Neural cell (in vitro differentiated cells): ENCODE data around the gene LY6G5B. TPM values are rescaled to one million over a fixed set of nuclear protein-coding genes. Genes with fewer than 3 reads are reported as not detected.

Source experiments
- H2AFZ ChIP-seq: fragments of 200-600, 300-800 bp; sonication (generic), shearing (Covaris generic); 2 replicates; pipeline ENCODE4 v1.6.0; 2014; ENCODE audit warnings: low read depth, mild to moderate bottlenecking, antibody characterized with exemption, low read length, moderate library complexity
- H3F3A ChIP-seq: fragments of 200-600 bp; shearing (Covaris generic); 2 replicates; pipeline ENCODE4 v1.6.1; 2016; ENCODE audit warnings: mild to moderate bottlenecking, moderate library complexity, mixed read lengths, antibody characterized with exemption, low read length; ENCODE audit not compliant: insufficient read depth, poor library complexity, severe bottlenecking
- H3K27ac ChIP-seq: fragments of 200-600, 300-800 bp; sonication (generic), shearing (Covaris generic); 2 replicates; pipeline ENCODE4 v1.5.1; 2014; ENCODE audit warnings: mild to moderate bottlenecking, low read length, moderate library complexity
- H3K27me3 ChIP-seq: fragments of 300-800, 200-600 bp; sonication (generic), shearing (Covaris generic); 2 replicates; pipeline ENCODE4 v1.6.0; 2014; ENCODE audit warnings: mild to moderate bottlenecking, low read depth, low read length, moderate library complexity; ENCODE audit not compliant: insufficient read depth
- H3K36me3 ChIP-seq: fragments of 300-800, 200-600 bp; sonication (generic), shearing (Covaris generic); 2 replicates; pipeline ENCODE4 v1.5.1; 2014; ENCODE audit warnings: mild to moderate bottlenecking, antibody characterized with exemption, low read length, moderate library complexity; ENCODE audit not compliant: insufficient read depth
- H3K4me2 ChIP-seq: fragments of 300-800, 200-600 bp; sonication (generic), shearing (Covaris generic); 2 replicates; pipeline ENCODE4 v1.6.0; 2014; ENCODE audit warnings: mild to moderate bottlenecking, low read length
- H3K4me3 ChIP-seq: fragments of 300-800, 200-600 bp; sonication (generic), shearing (Covaris generic); 2 replicates; pipeline ENCODE4 v1.5.1; 2014; ENCODE audit warnings: mild to moderate bottlenecking, low read length, moderate library complexity
- H3K79me2 ChIP-seq: fragments of 200-600 bp; shearing (Covaris generic); replicated peaks from 2 replicates; pipeline ENCODE4 v1.6.0; 2014; ENCODE audit warnings: mild to moderate bottlenecking, low read length, moderate library complexity; ENCODE audit not compliant: insufficient read depth
- H3K9ac ChIP-seq: fragments of 300-800, 200-600 bp; sonication (generic), shearing (Covaris generic); 2 replicates; pipeline ENCODE4 v1.6.1; 2016; ENCODE audit warnings: mild to moderate bottlenecking, low read length, mixed read lengths
- H3K9me2 ChIP-seq: fragments of 200-600 bp; shearing (Covaris generic); 2 replicates; pipeline ENCODE4 v1.6.1; 2016; ENCODE audit warnings: mild to moderate bottlenecking, low read length, mixed read lengths; ENCODE audit not compliant: insufficient read depth
- H3K9me3 ChIP-seq: fragments of 200-600, 300-800 bp; sonication (generic), shearing (Covaris generic); 2 replicates; pipeline ENCODE4 v1.6.1; 2016; ENCODE audit warnings: mild to moderate bottlenecking, mixed run types, low read length, moderate library complexity, mixed read lengths
- H4K20me1 ChIP-seq: fragments of 200-600 bp; shearing (Covaris generic); 2 replicates; pipeline ENCODE4 v1.6.1; 2016; ENCODE audit warnings: mild to moderate bottlenecking, mixed run types; ENCODE audit not compliant: insufficient read depth
- CTCF ChIP-seq: fragments of 450-650 bp; IDR thresholded peaks from 2 replicates; pipeline ENCODE4 v1.5.1; 2014; ENCODE audit warnings: antibody characterized with exemption, mild to moderate bottlenecking, moderate library complexity; ENCODE audit not compliant: poor library complexity, severe bottlenecking
- EP300 ChIP-seq: fragments of 450-650 bp; conservative IDR thresholded peaks from 2 replicates; pipeline ENCODE4 v1.6.1; 2014; ENCODE audit warnings: antibody characterized with exemption, mild to moderate bottlenecking, moderate library complexity; ENCODE audit not compliant: poor library complexity, severe bottlenecking
- EZH2 ChIP-seq: fragments of 200-600, 300-800 bp; shearing (Covaris generic), sonication (generic); IDR thresholded peaks from 2 replicates; pipeline ENCODE4 v1.6.1; 2014; ENCODE audit warnings: antibody characterized with exemption, low read length, borderline replicate concordance, mild to moderate bottlenecking; ENCODE audit not compliant: insufficient read depth, poor library complexity, severe bottlenecking
- MXI1 ChIP-seq: fragments of 450-650 bp; conservative IDR thresholded peaks from 2 replicates; pipeline ENCODE4 v1.6.1; 2014; ENCODE audit warnings: antibody characterized with exemption, mild to moderate bottlenecking; ENCODE audit not compliant: poor library complexity, severe bottlenecking
- POLR2AphosphoS5 ChIP-seq: IDR thresholded peaks from 2 replicates; pipeline ENCODE4 v1.6.1; 2012
- RAD21 ChIP-seq: fragments of 450-650 bp; conservative IDR thresholded peaks from 2 replicates; pipeline ENCODE4 v1.6.1; 2014; ENCODE audit warnings: antibody characterized with exemption, mild to moderate bottlenecking, moderate library complexity
- REST ChIP-seq: IDR thresholded peaks from 2 replicates; pipeline ENCODE4 v1.6.1; 2012; ENCODE audit warnings: borderline replicate concordance
- SMC3 ChIP-seq: fragments of 450-650 bp; conservative IDR thresholded peaks from 2 replicates; pipeline ENCODE4 v1.6.1; 2014; ENCODE audit warnings: antibody characterized with exemption, mild to moderate bottlenecking, moderate library complexity; ENCODE audit not compliant: poor library complexity
- TAF1 ChIP-seq: IDR thresholded peaks from 2 replicates; pipeline ENCODE4 v1.6.1; 2012; ENCODE audit warnings: low read depth
- polyA plus RNA-seq: library from polyadenylated mRNA; depleted of rRNA; stranded (reverse); fragments of >200 nt; gene quantifications from 2 replicates; pipeline ENCODE4 v1.2.3, GENCODE V29; 2014

LY6G5B gene
- polyA plus RNA-seq, 1 donor from 2014 or later, result 4.0 TPM

DNA sequence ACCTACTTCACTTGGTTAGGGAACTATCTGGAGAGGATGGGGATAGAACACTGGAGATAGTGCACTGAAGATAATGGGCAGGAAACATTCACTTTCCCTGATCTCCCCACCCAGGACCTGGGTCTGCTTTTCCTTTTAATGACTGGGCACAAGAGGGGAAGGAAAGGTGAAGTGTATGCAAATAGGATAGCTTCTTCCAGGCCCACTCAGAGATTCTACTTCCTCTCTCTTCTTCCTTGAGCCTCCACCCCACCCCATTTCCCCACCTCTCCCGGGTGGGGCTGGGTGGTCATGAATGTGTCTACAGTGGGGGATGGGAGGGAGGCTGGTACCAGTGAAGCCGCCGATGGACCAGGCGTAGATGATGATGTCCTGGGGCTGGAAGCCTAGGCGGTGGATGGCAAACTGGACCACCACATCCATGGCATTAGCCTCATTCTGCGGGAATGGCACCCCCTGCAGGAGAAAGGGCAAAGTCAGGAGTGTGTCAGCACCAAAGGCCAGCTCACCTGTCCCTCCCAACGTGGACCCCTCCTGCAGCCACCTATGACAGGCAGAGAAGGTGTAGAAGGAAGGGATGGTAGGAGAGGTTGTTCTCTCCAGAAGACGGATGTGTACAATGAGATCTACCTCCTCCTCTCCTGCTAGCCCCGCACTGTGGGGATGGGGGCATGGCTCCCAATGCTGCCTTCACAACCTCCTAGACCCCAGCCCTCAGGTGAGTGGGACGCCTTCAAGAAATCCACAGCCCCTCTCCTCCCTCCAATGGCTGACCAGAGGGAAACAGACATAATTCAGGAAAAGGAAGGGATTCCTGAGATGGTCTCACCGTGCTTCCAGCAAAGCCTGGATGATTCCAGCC, 19.7 kb downstream of the LY6G5B start:
- no peaks in the 10 kb centered on the region for H3K27me3 ChIP-seq
- H3K36me3 ChIP-seq, result no peaks in the 10 kb centered on the region
- no peaks in the 10 kb centered on the region for H3K9me3 ChIP-seq
- H3K4me3 ChIP-seq, result no peak overlapping the region
- no peak overlapping the region for H3K27ac ChIP-seq
- no peaks in the 10 kb centered on the region for H3K79me2 ChIP-seq
- no peak for TF ChIP-seq REST
- no peak for TF ChIP-seq CTCF
- TF ChIP-seq RAD21, result no peak
- TF ChIP-seq POLR2AphosphoS5, result no peak
- no peak for TF ChIP-seq TAF1
- no peak for TF ChIP-seq SMC3
- no peak for TF ChIP-seq EP300
- no peak for TF ChIP-seq MXI1
- no peak for TF ChIP-seq EZH2
- H3K9me2 ChIP-seq, result no peaks in the 10 kb centered on the region
- no peak overlapping the region for H3K4me2 ChIP-seq
- H3F3A ChIP-seq, result no peaks in the 10 kb centered on the region
- H4K20me1 ChIP-seq, result no peaks in the 10 kb centered on the region
- H3K9ac ChIP-seq, result no peak overlapping the region
- no peak overlapping the region for H2AFZ ChIP-seq

DNA sequence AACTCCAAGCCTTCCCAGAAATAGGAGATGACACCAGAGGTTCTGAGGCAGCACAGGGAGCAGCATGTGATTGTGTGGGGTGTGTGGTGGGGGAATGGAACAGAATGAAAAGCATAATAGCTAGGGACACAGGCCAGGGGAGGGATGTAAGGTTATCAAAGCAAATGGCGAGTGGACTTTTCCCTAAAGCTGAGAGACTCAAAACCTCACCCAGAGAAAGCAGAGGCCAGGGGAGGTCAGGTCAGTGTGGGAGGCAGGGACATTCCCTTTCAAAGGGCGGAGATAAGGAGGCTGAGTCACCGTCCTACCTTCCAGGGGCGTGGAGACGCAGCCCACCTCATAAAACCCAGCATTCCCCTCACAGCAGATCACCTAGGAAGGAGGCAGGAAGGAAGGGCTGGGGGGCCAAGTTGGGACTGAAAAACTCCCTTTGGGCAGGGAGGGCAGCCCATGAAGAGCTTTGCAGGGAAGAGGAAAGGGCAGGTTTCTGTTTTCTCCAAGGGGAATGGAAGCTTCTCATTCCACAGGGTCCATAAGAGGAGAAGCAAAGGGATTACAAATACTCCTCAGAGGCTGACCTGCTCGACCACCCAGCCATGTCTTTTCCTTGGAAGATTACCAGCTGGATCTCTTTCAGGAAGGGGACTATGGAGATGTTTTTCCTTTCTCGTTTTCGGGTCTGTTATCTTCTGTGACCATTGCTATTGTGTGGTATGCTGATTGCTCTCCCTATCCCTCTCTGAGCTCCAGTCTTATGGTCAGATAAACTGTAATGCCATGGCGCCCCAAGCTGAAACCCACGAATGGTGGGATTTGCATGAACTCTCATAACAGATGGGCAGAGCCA, 20.7 kb downstream of the LY6G5B start:
- H3K27ac ChIP-seq, result no peak overlapping the region
- no peaks in the 10 kb centered on the region for H3K36me3 ChIP-seq

More for the DNA sequence above, 20.7 kb downstream of the LY6G5B start:
- H3K4me3 ChIP-seq, result no peak overlapping the region
- H3K4me2 ChIP-seq, result no peak overlapping the region
- H4K20me1 ChIP-seq, result no peaks in the 10 kb centered on the region
- no peak overlapping the region for H2AFZ ChIP-seq
- H3K79me2 ChIP-seq, result no peaks in the 10 kb centered on the region
- H3F3A ChIP-seq, result no peaks in the 10 kb centered on the region
- no peaks in the 10 kb centered on the region for H3K9me2 ChIP-seq
- TF ChIP-seq TAF1, result no peak
- TF ChIP-seq EP300, result no peak
- TF ChIP-seq SMC3, result no peak
- no peak for TF ChIP-seq REST
- TF ChIP-seq EZH2, result no peak
- no peak for TF ChIP-seq MXI1
- no peak for TF ChIP-seq RAD21
- TF ChIP-seq CTCF, result no peak
- TF ChIP-seq POLR2AphosphoS5, result no peak
- H3K9ac ChIP-seq, result no peak overlapping the region
- H3K27me3 ChIP-seq, result no peaks in the 10 kb centered on the region
- no peaks in the 10 kb centered on the region for H3K9me3 ChIP-seq
